ENCODE results near the gene GABRD. TPM values are rescaled to one million over a fixed set of nuclear protein-coding genes. Genes with fewer than 3 reads are reported as not detected.

The GABRD gene
- total RNA-seq, 1 experiment from 2014 or later: 1.7 TPM

- POLR2A ChIA-PET: no interaction called here
- ATAC-seq: no peak
- Mint-ChIP-seq H3K27ac (no peak overlapping the region), H3K36me3 (peaks cover 33% of the 10 kb centered on the region), H3K4me3 (no peak overlapping the region), H3K27me3 (ENCODE audit: low read depth) (no peaks in the 10 kb centered on the region), H3K4me1 (no peaks in the 10 kb centered on the region), H3K9me3 (peaks cover 7% of the 10 kb centered on the region)
- CTCF ChIA-PET: no interaction called here
- DNase-seq (ENCODE audit: low spot score): no peak
- TF ChIP-seq PRRX2 (CRISPR knock-in tag; IDR thresholded peaks at IDR 0.05) (no peak), ZMAT4 (CRISPR knock-in tag; IDR thresholded peaks at IDR 0.05) (no peak)
- TF ChIP-seq, protein P1, sequence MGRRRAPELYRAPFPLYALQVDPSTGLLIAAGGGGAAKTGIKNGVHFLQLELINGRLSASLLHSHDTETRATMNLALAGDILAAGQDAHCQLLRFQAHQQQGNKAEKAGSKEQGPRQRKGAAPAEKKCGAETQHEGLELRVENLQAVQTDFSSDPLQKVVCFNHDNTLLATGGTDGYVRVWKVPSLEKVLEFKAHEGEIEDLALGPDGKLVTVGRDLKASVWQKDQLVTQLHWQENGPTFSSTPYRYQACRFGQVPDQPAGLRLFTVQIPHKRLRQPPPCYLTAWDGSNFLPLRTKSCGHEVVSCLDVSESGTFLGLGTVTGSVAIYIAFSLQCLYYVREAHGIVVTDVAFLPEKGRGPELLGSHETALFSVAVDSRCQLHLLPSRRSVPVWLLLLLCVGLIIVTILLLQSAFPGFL (CRISPR knock-in tag; IDR thresholded peaks at IDR 0.05; ENCODE audit: borderline replicate concordance): no peak
- TF ChIP-seq, protein P2, sequence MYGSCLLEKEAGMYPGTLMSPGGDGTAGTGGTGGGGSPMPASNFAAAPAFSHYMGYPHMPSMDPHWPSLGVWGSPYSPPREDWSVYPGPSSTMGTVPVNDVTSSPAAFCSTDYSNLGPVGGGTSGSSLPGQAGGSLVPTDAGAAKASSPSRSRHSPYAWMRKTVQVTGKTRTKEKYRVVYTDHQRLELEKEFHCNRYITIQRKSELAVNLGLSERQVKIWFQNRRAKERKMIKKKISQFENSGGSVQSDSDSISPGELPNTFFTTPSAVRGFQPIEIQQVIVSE (CRISPR knock-in tag; IDR thresholded peaks at IDR 0.05; ENCODE audit: borderline replicate concordance): no peak
These were observed 40.9 kb downstream of the GABRD start for GRCh38 chr1:2060072-2060471.

- no peaks in the 10 kb centered on the region for H3K27me3 Mint-ChIP-seq (ENCODE audit: low read depth)
- POLR2A ChIA-PET: no interaction called here
- H3K9me3 Mint-ChIP-seq: peaks cover 7% of the 10 kb centered on the region
- DNase-seq (ENCODE audit: low spot score): no peak
- H3K27ac Mint-ChIP-seq: no peak overlapping the region
- TF ChIP-seq KAT7 (CRISPR knock-in tag; IDR thresholded peaks at IDR 0.05; ENCODE audit: borderline replicate concordance): no peak
- no peak for ATAC-seq
- CTCF ChIA-PET: no interaction called here
- H3K4me1 Mint-ChIP-seq: no peaks in the 10 kb centered on the region
- peaks cover 32% of the 10 kb centered on the region for H3K36me3 Mint-ChIP-seq
- H3K4me3 Mint-ChIP-seq: no peak overlapping the region
These were observed 41.4 kb downstream of the GABRD start for GRCh38 chr1:2060535-2060934.

- DNase-seq (ENCODE audit: low spot score): no peak
- ChIA-PET POLR2A (no interaction called here), CTCF (no interaction called here)
- Mint-ChIP-seq H3K9me3 (peaks cover 7% of the 10 kb centered on the region), H3K4me1 (no peaks in the 10 kb centered on the region), H3K27me3 (ENCODE audit: low read depth) (no peaks in the 10 kb centered on the region), H3K36me3 (peaks cover 35% of the 10 kb centered on the region), H3K4me3 (no peak overlapping the region), H3K27ac (no peak overlapping the region)
- ATAC-seq: no peak
- TF ChIP-seq STAT6 (CRISPR knock-in tag; conservative IDR thresholded peaks at IDR 0.05; ENCODE audit: low read depth): no peak
- TF ChIP-seq ARID4B (CRISPR knock-in tag; IDR thresholded peaks at IDR 0.05; ENCODE audit: borderline replicate concordance): no peak
- TF ChIP-seq, protein P3, sequence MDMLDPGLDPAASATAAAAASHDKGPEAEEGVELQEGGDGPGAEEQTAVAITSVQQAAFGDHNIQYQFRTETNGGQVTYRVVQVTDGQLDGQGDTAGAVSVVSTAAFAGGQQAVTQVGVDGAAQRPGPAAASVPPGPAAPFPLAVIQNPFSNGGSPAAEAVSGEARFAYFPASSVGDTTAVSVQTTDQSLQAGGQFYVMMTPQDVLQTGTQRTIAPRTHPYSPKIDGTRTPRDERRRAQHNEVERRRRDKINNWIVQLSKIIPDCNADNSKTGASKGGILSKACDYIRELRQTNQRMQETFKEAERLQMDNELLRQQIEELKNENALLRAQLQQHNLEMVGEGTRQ (CRISPR knock-in tag; IDR thresholded peaks at IDR 0.05): no peak
- TF ChIP-seq, protein P4, sequence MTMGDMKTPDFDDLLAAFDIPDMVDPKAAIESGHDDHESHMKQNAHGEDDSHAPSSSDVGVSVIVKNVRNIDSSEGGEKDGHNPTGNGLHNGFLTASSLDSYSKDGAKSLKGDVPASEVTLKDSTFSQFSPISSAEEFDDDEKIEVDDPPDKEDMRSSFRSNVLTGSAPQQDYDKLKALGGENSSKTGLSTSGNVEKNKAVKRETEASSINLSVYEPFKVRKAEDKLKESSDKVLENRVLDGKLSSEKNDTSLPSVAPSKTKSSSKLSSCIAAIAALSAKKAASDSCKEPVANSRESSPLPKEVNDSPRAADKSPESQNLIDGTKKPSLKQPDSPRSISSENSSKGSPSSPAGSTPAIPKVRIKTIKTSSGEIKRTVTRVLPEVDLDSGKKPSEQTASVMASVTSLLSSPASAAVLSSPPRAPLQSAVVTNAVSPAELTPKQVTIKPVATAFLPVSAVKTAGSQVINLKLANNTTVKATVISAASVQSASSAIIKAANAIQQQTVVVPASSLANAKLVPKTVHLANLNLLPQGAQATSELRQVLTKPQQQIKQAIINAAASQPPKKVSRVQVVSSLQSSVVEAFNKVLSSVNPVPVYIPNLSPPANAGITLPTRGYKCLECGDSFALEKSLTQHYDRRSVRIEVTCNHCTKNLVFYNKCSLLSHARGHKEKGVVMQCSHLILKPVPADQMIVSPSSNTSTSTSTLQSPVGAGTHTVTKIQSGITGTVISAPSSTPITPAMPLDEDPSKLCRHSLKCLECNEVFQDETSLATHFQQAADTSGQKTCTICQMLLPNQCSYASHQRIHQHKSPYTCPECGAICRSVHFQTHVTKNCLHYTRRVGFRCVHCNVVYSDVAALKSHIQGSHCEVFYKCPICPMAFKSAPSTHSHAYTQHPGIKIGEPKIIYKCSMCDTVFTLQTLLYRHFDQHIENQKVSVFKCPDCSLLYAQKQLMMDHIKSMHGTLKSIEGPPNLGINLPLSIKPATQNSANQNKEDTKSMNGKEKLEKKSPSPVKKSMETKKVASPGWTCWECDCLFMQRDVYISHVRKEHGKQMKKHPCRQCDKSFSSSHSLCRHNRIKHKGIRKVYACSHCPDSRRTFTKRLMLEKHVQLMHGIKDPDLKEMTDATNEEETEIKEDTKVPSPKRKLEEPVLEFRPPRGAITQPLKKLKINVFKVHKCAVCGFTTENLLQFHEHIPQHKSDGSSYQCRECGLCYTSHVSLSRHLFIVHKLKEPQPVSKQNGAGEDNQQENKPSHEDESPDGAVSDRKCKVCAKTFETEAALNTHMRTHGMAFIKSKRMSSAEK (CRISPR knock-in tag; IDR thresholded peaks at IDR 0.05; ENCODE audit: borderline replicate concordance): no peak
- TF ChIP-seq, protein P5, sequence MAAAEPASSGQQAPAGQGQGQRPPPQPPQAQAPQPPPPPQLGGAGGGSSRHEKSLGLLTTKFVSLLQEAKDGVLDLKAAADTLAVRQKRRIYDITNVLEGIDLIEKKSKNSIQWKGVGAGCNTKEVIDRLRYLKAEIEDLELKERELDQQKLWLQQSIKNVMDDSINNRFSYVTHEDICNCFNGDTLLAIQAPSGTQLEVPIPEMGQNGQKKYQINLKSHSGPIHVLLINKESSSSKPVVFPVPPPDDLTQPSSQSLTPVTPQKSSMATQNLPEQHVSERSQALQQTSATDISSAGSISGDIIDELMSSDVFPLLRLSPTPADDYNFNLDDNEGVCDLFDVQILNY (CRISPR knock-in tag; IDR thresholded peaks at IDR 0.05): no peak
- TF ChIP-seq FOXJ3 (CRISPR knock-in tag; IDR thresholded peaks at IDR 0.05; ENCODE audit: borderline replicate concordance): no peak
- no peak for TF ChIP-seq FOXK1 (CRISPR knock-in tag; IDR thresholded peaks at IDR 0.05)
- no peak for TF ChIP-seq MXD4 (CRISPR knock-in tag; IDR thresholded peaks at IDR 0.05; ENCODE audit: borderline replicate concordance)
- no peak for TF ChIP-seq NR2C2 (CRISPR knock-in tag; IDR thresholded peaks at IDR 0.05)
These were observed 42.1 kb downstream of the GABRD start for GRCh38 chr1:2061065-2061778.
